ENCODE results near the gene MED12L. TPM values are rescaled to one million over a fixed set of nuclear protein-coding genes. Genes with fewer than 3 reads are reported as not detected.

Gene MED12L
- total and polyA plus RNA-seq, 9 of the 15 experiments (the other 6 are each of a cell fraction or from before 2014, with no cell fraction given), result not detected

DNA sequence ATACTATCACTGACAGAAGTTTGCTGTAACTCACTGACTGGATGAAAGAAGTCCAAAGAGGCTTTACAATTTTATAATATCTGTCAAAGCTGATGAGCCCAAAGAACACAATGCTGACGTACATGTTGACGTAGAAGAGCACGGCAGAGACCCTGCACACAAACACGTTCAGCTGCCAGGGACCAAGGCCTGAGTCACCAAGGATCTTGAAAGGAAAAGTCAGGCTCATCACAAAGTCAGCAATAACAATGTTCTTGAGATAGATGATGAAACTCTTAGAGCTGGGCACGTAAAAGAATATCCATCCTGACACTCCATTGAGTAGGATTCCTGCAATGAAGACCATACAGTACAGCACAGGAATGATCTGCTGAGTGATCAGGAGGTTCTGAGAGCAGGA, 128.4 kb downstream of the MED12L start:
- POLR2A ChIA-PET, result no interaction called here
- H3K9me1 ChIP-seq (ENCODE audit: control insufficient read depth, insufficient read depth, low read length), result no peaks in the 10 kb centered on the region

More for the DNA sequence above, 128.4 kb downstream of the MED12L start:
- ATAC-seq (no peak), FAIRE-seq (no peak), DNase-seq (ENCODE audit: extremely low read depth in 1 of 4, low spot score in 3 of 4) (no peak)
- Histone ChIP-seq H3K36me3 (ENCODE audit: control insufficient read depth, insufficient read depth, low read length) (no peaks in the 10 kb centered on the region), H3K9me3 (replicated peaks; ENCODE audit: control insufficient read depth, insufficient read depth, low read depth, low read length) (no peaks in the 10 kb centered on the region), H2AFZ (ENCODE audit: low read depth, low read length) (no peak overlapping the region), H3K4me2 (ENCODE audit: insufficient read depth, low read length) (no peak overlapping the region), H4K20me1 (replicated peaks; ENCODE audit: control insufficient read depth, insufficient read depth, low read length) (no peaks in the 10 kb centered on the region), H3K27ac (ENCODE audit: extremely low read depth, low read depth, low read length) (no peak overlapping the region), H3K27me3 (ENCODE audit: control insufficient read depth in 2 of 2, insufficient read depth in 2 of 2, low read length in 2 of 2) (no peaks in the 10 kb centered on the region; a peak in 1 of 5 replicates), H3K79me2 (ENCODE audit: control insufficient read depth, insufficient read depth, low read length) (no peaks in the 10 kb centered on the region), H3K4me1 (replicated peaks in 1 of 2; ENCODE audit: control insufficient read depth in 2 of 2, insufficient read depth in 2 of 2, low read length in 2 of 2) (no peaks in the 10 kb centered on the region), H3K4me3 (no peak overlapping the region), H3K9ac (ENCODE audit: insufficient read depth in 1 of 2, low read depth in 2 of 2, low read length in 2 of 2) (no peak overlapping the region)
- no TSS peak for BruUV-seq (replicated peaks)
- CTCF ChIA-PET (ENCODE audit: low intra/inter-chr PET ratio), result no interaction called here
- 0% methylated on average over 5 of the region's 5 CpGs for WGBS (ENCODE audit: insufficient coverage, low coverage, missing lambda C conversion rate)
- intact Hi-C loops (cut with micrococcal nuclease) (no loop called here), in situ Hi-C loops (cut with MboI) (no loop called here)
- TF ChIP-seq ZNF133 (CRISPR knock-in tag; IDR thresholded peaks at IDR 0.05), result no peak
- TF ChIP-seq SREBF1 (IDR thresholded peaks at IDR 0.05; ENCODE audit: borderline replicate concordance, low read depth, low read length), result no peak
- no peak for TF ChIP-seq NFYB (IDR thresholded peaks at IDR 0.05; ENCODE audit: extremely low read depth, insufficient read length)
- TF ChIP-seq, protein P1, sequence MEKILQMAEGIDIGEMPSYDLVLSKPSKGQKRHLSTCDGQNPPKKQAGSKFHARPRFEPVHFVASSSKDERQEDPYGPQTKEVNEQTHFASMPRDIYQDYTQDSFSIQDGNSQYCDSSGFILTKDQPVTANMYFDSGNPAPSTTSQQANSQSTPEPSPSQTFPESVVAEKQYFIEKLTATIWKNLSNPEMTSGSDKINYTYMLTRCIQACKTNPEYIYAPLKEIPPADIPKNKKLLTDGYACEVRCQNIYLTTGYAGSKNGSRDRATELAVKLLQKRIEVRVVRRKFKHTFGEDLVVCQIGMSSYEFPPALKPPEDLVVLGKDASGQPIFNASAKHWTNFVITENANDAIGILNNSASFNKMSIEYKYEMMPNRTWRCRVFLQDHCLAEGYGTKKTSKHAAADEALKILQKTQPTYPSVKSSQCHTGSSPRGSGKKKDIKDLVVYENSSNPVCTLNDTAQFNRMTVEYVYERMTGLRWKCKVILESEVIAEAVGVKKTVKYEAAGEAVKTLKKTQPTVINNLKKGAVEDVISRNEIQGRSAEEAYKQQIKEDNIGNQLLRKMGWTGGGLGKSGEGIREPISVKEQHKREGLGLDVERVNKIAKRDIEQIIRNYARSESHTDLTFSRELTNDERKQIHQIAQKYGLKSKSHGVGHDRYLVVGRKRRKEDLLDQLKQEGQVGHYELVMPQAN (IDR thresholded peaks at IDR 0.05; ENCODE audit: borderline replicate concordance), result no peak
- no peak for TF ChIP-seq NCOA4 (IDR thresholded peaks at IDR 0.05; ENCODE audit: partially characterized antibody)
- no peak for TF ChIP-seq AFF4 (CRISPR knock-in tag; IDR thresholded peaks at IDR 0.05)
- no peak for TF ChIP-seq MECOM (CRISPR knock-in tag; IDR thresholded peaks at IDR 0.05)
- no peak for TF ChIP-seq PPARD (CRISPR knock-in tag; IDR thresholded peaks at IDR 0.05)
- no peak for TF ChIP-seq MTF1 (CRISPR knock-in tag; IDR thresholded peaks at IDR 0.05; ENCODE audit: borderline replicate concordance)
- TF ChIP-seq YY1 (IDR thresholded peaks at IDR 0.05; ENCODE audit: borderline replicate concordance in 1 of 3, control insufficient read depth in 1 of 3, extremely low read depth in 1 of 3, insufficient read depth in 3 of 3, insufficient read length in 1 of 3, insufficient replicate concordance in 2 of 3, low read depth in 1 of 3, low read length in 2 of 3), result no peak

All from K562 (cell line).